GM21390 (cell line): ENCODE data around the gene ADAMTSL5.
"Not testable (repeated sequence)": the region's sequence is repeated elsewhere in the genome, so short reads cannot be mapped to it uniquely, and the experiment has no call there.

ENCODE experiments used
- ATAC-seq: cut with Tn5 transposase; IDR thresholded peaks from one replicate; pipeline ENCODE4 v1.9.1; 2021; ENCODE audit not compliant: unreplicated experiment

Gene ADAMTSL5

DNA sequence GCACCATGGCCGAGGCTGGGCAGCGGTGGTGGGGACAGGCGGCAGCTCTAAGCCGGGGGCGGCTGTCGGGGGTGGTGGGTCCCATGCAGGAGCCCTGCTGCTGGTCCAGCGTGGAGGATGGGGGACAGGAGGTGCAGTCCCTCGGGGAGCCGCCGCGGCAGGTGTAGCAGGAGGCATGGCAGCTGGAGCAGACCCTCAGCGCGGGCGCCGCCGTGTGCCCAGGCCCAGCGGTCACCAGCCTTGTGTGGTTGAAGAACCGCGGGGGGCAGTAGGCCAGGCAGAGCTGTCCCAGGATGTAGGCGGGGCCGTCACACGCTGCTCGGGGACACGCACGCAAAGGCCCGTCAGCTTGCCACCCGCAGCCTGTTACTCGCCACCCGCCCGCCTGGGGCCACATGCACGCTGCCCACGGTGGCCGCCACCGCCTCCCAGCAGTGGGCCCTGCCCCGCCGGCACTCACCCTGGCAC, 30.9 kb downstream of the ADAMTSL5 start:
- no peak for ATAC-seq

GRCh38 chr19:1481224-1481892, 31.5 kb downstream of the ADAMTSL5 start:
- ATAC-seq, result no peak

- ATAC-seq, result peak; percentile 75
Measured at GRCh38 chr19:1478934-1479707, 33.7 kb downstream of the ADAMTSL5 start, which contains the start of gene C19orf25. C19orf25 (minus strand) TSS chr19:1479215; CDS start chr19:1478903, 312 bp downstream.

GRCh38 chr19:1477056-1477455, 35.8 kb downstream of the ADAMTSL5 start:
- not testable (repeated sequence) for ATAC-seq

DNA sequence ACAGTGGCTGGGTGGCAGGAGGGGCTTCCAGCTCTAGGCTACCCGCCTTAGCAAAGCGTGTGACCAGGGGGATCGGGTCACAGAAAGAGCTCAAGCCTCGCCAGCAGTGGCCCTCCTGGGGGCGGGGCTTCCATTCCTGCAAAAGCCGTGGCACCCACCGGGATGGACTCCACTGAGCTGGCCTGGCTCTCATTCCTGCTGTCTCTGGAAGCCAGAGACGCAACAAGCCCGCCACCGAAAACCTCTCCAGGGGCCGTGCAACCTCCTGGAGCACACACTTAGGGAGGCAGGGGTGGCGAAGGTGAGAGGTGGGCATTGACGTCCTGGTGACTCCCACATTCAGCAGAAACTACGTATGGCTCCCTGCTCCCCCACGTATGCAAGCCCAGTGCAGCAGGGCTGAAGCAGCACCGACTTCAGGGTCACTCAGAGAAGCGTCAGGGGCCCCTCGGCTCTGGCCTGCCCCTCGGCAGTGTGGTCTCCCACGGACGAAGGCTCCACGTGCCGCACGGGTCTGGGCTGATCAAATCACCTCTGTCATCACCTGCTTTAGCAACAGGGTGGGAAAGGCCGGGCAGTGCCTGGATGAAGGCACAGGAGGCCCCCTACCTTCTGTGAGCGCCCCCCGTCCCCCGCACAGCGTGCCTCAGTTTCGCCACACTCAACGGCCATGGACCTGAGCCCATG, 36.9 kb downstream of the ADAMTSL5 start:
- no peak for ATAC-seq

DNA sequence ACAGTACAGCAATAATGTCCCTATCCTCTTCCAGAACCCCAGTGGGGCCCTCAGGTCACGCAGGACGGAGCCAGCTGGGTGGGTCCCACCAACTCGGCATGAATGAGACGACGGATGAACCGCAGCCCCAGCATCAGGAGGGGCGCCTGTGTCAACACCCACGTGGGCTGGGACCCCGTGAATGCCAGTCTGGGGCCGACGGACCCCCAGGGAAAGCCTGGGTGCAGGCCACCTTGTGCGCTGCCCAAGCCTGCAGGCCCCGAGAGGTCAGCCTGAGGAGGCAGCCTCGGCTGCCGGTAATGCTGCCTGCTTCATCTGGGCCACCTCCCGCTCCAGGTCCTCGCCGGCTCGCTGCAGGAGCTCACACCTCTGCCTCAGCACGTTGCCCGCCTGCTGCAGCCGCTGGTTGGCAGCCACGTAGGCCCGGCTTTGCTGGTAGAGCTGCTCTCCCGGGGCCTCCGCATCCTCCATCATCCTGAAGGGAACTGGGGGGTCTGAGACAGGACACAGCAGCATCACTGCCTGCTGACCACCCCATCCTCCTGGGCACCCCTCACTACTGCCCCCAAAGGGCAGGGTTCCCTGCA, 38.0 kb downstream of the ADAMTSL5 start:
- no peak for ATAC-seq

- no peak for ATAC-seq
Measured at GRCh38 chr19:1474011-1474764, 38.6 kb downstream of the ADAMTSL5 start.

DNA sequence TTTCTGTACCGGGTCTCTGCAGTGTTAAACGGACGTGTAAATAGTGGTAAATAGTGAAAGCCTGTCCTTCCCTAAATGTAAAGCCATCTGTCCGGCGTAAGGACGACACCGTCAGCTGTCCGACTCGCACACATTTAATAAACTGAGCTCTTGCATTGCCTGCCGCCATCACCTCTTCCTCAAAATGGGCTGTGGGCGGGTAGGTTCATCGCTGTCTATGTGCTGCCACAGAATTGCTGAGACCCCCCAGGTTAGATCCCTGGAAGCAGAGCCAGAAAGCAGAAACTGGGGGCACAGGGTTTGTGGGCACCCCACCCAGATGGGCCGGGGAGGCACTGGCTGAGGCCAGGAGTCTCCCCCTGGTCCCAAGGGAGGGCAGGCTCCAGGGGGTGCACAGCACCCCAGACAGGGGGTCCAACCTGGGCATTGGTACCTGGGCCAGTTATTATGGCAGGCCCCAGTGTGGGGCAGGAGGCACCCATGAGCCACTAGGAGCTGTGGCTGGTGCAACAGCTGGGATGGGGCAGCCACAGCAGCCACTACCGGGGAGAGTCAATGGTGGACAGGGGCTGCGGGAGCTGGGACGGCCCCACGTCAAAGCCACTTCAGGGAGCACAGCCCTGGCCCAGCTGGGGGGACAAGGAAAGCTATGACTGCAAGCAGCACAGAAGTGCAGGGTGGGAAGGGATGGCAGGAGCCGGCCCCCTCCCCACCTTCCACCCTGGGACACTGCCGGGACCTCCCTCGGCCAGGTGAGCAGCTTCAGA, 39.6 kb downstream of the ADAMTSL5 start:
- ATAC-seq, result no peak

- ATAC-seq, result no peak
Measured at GRCh38 chr19:1472231-1473084, 40.4 kb downstream of the ADAMTSL5 start.

GRCh38 chr19:1471515-1472160, 41.2 kb downstream of the ADAMTSL5 start:
- no peak for ATAC-seq

GRCh38 chr19:1471010-1471514, 41.8 kb downstream of the ADAMTSL5 start:
- ATAC-seq, result no peak

GRCh38 chr19:1470305-1471009, 42.4 kb downstream of the ADAMTSL5 start:
- ATAC-seq, result no peak

GRCh38 chr19:1470055-1470304, 42.8 kb downstream of the ADAMTSL5 start:
- no peak for ATAC-seq

GRCh38 chr19:1469255-1470054, 43.4 kb downstream of the ADAMTSL5 start:
- no peak for ATAC-seq

GRCh38 chr19:1468821-1469254, 44.0 kb downstream of the ADAMTSL5 start:
- ATAC-seq, result no peak

GRCh38 chr19:1468274-1468820, 44.5 kb downstream of the ADAMTSL5 start:
- ATAC-seq, result no peak
